ENCODE results near the gene KRTAP5-2.
"Not testable (repeated sequence)": the region's sequence is repeated elsewhere in the genome, so short reads cannot be mapped to it uniquely, and the experiment has no call there.

Gene KRTAP5-2

DNA sequence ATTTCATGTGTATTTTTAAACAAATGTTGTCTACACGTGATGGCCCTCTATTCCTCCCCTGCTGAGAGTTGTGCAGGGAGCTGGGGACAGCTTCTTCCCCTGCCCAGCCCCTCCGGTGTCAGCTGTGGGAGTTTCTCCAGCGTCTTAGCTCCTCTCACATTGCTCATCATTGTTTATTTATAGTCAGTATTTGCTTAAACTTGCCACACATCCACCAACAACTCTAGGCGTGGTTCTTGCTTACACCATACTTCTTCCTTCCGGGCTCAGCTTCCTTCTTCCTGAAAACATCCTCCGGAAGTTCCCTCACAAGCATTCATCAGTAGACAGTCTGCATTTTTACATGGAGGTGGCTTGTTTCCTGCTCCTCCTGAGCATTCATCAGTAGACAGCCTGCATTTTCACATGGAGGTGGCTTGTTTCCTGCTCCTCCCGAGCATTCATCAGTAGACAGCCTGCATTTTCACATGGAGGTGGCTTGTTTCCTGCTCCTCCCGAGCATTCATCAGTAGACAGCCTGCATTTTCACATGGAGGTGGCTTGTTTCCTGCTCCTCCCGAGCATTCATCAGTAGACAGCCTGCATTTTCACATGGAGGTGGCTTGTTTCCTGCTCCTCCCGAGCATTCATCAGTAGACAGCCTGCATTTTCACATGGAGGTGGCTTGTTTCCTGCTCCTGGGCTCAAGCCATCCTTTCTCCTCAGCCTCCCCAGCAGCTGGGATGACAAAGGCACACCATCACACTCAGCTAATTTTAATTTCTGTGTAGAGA lies 8.7 kb downstream of the KRTAP5-2 start:
- not testable (repeated sequence) for DNase-seq

DNA sequence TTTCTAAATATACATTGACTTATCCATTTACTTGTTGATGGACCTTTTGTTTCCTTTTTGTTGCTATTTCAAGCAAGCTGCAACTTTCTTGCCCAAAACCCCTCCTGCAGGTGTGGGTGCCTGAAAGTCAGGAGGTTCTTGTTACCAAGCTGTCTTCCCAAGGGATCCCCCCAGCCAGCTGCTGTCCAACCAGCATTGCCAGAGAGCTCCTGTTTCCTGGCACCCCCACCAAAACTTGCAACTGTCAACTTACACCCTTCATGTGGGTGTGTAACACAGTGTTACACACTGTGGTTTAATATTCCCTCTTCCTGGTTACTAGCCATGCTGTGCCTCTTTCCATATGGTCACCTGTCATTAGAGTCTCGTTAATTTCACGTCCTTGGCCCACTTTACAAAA lies 11.4 kb downstream of the KRTAP5-2 start:
- no peak for DNase-seq

DNA sequence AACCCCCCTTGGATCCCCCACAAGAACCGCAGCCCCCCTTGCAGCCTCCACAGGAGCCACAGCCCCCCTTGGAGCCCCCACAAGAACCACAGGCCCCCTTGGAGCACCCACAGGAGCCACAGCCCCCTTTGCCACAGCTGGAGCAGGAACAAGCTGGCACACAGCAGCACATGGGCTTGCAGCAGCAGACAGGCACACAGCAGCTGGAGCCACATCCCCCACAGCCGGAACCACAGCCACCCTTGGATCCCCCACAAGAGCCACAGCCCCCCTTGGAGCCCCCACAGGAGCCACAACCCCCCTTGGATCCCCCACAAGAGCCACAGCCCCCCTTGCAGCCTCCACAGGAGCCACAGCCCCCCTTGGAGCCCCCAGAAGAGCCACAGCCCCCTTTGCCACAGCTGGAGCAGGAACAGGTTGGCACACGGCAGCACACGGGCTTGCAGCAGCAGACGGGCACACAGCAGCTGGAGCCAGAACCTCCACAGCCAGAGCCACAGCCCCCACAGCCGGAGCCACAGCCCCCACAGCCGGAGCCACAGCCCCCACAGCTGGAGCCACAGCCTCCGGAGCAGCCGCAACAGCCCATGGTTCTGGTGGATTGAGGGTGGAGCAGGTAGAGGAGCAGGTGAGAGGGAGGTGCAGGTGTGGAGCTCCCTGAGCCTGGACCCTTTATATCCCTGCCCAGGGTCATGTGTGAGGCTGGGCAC lies 13.3 kb downstream of the KRTAP5-2 start, which contains the start of gene KRTAP5-1:
TSS of gene KRTAP5-1 (minus strand) at position 623 of the 710 bp plus-strand sequence. CDS start at position 589, 34 bp downstream.
- DNase-seq: not testable (repeated sequence)

DNA sequence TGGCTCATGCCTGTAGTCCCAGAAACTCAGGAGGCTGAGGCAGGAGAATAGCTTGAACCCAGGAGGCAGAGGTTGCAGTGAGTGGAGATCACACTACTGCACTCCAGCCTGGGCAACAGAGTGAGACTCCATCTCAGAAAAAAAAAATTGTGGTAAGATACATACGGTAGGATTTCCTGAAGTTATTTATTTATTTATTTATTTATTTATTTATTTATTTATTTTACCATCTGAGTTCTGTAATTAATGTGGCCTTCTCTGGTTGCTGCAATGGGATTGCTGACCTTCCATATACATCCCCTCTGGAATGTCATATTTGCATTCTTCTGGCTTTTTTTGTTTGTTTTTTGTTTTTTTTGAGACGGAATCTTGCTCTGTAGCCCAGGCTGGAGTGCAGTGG lies 15.2 kb downstream of the KRTAP5-2 start:
- DNase-seq: not testable (repeated sequence)

DNA sequence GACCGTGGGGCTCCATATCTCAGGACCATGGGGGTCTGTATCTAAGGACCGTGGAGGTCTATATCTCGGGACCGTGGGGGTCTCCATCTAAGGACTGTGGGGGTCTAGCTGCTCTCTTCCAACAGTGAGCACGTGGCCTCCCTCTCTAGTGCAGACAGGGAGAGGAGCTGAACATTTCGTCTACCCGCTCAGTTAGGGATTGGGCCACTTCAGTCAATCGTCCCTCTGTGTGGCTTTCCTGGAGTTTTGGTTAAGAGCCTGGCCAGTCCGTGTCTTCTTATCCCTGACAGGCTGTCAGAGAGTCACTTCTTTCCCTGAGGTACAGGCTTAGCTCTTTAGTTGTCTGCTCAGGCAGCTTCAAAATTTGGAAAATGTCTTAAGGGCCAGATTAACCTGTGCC lies 16.1 kb downstream of the KRTAP5-2 start:
- DNase-seq: no peak

DNA sequence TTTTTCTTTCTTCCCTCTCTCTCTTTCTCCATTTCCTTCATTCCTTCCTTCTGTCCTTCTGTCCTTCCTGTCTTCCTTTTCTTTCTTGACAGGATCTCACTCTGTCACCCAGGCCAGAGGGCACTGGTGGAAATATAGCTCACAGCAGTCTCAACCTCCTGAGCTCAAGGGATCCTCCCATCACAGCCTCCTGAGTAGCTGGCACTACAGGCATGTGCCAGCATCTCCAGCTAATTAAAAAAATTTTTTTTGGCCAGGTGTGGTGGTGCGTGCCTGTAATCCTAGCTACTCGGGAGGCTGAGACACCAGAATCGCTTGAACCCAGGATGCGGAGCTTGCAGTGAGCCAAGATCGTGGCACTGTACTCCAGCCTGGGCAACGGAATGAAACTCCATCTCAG lies 21.3 kb downstream of the KRTAP5-2 start:
- no peak for DNase-seq

DNA sequence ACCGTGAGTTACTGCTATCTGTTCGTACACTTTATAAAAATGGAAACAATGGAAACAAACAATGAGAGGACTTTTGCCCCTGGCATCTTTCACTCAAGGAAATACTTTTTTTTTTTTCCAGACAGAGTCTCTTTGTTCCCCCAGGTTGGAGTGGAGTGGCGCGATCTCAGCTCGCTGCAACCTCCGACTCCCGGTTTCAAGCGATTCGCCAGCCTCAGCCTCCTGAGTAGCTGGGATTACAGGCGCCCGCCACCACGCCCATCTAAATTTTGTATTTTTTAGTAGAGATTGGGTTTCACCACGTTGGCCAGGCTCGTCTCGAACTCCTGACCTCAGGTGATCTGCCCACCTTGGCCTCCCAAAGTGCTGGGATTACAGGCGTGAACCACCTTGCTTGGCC lies 22.3 kb downstream of the KRTAP5-2 start:
- DNase-seq: not testable (repeated sequence)

DNA sequence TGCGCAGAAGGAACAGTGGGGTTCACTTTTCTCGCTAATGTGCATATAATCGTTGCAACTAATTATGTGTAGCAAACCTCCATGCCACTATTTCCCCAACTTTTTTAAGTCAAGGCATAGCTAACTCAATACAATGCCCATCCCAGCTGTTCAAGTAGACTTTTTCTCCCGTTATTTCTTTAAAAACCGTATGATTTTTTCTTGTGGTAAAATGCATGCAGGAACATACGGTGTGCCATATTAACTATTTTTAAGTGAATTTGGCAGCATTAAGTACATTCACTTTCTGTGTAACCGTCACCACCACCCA lies 23.2 kb downstream of the KRTAP5-2 start:
- no peak for DNase-seq

DNA sequence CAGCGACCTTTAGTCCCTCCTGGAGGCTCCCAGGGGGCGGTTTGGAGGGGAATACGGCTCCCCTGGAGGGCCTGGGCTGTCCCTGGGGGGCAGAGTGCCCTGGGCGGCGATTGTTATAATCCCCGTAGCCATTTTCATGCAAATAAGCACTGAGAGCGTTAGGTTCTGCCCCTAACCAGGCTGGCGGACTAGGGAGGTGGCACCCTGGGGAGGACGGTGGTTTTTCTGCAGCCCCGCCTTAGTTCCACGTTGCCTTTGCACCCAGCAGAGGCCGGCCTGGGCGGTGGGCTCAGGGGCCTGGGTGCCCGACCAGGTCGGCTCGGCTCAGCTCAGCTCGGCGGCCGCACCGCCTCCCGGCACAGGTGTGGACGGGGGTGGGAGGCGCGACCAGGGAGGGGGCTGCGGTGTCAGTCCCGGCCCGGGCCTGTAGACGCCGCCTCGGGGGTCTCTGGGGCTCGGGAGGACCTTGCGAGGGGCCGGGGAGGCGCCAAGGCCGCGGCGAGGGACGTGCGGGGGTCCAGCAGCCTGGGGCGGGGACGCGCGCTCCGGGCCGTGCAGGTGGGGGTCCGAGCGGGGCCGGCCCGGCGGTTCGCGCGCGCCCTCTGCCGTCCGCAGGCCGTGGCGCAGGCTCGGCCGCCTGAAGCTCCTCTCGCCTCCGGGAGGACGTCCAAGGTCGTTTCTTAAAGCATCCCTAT lies 23.7 kb downstream of the KRTAP5-2 start:
- no peak for DNase-seq

DNA sequence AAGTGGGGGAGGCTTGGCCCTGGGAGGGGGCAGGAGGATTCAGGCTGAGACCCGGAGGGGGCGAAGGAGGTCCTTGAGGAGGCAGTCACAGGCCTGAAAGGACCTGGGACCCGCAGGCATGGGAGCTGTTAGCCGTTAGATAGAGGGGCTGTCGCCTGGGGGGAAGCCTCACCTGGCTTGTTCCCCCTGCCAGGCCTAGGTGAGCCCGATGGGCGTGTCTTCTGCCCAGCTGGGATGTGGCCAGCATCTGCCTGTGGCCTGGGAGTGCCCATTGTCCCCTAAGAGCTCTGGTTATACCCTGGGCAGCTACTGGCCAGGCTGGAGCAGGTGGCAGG lies 24.2 kb downstream of the KRTAP5-2 start:
- DNase-seq: no peak

DNA sequence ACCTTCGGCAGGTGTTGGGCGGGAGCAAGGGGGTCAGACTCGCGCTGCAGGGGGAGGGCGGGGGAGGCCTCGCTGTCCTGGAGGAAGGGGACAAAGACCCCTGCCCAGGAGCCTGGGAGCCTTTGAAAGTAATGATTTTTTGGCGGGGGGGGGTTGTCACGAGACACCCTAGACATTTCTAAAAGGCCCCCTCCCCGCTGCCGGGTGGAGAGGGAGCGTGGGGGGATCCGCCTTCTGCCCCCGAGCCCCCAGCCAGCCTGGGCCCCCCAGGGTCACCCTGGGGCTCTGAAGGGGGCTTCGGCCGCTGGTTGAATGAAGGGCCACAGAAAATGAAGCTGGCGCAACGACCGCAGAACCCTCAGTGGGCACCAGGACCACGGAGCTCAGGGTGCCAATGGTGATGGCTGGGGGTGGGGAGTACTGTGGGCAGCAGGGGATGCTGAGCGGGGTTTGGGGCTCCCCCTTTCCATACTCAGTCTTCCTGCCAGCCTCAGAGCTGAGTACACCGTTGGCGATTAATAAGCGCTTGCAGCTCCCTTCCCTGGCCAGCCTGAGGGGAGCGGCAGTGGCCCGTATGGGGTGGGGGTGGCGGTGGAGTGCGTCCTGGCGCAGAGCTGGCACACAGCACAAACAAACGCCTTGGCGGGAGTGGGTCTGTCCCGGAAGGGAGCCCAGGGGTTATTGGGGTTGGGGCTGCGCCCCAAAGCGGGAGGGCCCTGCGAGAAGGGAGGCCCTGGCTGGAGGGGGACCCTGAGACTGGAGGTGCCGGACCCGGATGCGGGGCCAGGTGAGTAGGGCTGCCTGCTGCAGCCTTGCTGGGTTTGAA lies 24.8 kb downstream of the KRTAP5-2 start:
- DNase-seq: no peak

DNA sequence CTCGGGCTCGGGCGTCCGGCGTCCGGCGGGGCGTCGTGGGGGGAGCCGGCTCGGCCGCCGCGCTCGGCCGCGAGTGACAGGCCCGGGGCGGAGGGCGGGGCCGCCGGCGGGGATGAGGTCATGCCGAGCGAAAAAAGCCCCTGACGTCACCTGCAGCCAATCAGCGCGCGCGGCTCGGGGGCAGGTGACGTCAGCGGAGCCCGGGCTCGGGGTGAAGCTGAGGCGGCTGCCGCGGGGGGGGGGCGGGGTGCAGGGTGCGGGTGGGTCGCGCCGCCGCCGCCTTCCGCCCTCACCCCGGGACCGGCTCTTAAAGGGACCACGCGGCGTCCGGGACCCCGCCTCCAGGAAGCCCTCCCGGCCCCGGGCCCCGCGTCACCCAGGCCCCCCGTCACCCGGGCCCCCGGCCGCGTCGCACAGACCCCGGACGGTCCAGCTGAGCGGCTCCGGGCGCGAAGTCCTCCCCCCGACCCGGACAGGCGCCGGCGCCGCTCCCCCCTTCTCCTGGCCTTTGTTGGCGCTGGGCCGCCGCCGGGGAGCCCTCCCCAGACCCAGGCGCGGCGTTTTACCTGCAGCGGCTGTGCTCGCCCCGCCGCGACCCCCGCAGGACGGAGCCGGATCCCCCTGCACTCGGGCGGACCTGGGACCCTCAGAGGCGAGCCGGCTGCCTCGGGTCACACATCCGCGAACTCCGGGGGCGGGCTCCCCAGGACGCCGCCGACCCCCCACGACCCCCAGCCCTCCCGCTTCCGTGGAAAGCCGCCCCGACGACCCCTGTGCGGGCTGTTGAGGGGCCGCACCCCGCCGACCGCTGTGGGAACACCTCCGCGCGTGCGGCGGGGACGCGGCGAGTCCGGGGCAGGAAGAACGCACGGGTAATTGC lies 25.7 kb downstream of the KRTAP5-2 start, which contains the start of gene DUSP8:
TSS of gene DUSP8 (minus strand) at position 75 of the 880 bp plus-strand sequence. CDS start 6,445 bp downstream, outside the sequence.
- peak; percentile 91 for DNase-seq

DNA sequence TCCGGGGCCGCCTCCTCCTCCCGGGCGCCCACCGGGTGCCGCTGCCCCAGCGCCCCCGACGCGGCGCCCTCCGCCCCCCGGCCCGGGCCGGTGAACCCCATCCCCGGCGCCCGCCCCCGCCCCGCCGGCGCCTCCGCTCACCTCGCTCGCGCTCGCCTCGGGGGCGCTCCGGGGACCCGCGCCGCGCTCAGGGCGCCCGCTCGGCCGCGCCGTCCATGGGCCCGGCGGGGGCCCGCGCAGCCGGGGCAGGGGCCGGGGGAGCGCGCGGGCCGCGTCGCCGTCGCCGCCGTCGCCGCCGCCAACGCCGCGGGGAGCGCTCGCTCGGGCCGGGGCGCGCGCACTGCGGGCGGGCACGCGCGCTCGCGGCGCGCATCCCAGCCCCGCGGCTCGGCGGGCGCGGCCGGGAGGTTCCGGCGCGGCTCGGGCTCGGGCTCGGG lies 26.3 kb downstream of the KRTAP5-2 start:
- no peak for DNase-seq

DNA sequence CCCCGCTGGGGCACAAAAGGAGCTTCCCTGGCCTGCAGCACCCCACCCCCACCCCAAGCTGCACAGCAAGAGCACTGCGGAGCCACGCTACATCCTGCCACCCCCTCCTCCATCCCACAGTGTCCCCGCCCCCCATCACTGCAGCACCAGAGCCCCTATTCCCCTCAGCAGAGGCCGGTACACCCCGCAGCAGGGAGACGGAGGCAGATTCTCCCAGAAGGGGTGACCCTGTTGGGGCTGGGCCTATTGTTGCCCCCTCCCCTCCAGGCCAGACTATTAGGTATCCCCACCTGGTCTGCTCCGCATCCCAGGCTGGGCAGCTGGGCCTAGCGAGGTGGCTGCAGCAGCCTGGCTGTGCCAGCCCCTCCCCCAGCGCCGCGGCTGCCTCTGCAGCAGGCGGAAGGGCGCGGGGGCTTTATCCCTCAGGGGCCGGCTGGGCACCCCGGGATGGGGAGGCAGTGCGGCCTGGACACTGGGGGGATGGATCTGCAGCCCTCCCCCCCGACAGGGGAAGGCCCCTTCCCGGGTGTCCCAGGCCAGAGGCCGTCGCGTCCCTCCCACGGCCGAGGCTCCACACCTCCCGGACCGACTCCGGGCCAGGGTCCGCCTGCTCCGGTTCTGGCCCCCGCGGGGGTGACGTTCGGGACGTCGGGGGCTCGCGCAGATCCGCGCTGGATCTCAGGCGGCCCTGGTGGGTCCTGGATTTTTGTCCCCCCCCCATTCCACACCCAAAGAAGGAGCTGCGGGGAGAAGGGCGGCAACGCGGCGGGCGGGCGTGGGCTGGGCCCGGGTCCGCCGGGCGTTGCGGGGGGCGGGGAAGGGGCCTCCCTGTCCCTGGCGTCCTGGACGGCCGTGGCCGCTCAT lies 27.0 kb downstream of the KRTAP5-2 start:
- DNase-seq: no peak

DNA sequence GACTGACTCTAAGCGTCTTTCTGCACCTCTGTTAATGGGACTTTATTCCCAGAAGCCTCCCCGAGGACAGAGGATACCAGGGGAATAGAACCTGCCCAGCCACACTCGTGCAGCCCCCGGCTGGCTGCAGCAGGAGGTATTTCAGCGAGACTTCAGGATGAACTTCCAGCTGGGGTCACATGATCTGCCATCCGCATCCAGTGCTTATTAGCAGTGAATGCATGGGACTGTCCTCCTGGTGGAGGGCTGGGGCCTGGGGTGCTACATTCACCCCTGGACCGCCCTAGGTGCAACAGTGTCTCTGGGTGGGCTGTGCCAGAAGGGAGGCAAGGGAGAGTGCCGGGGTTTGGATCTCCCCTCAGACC lies 27.6 kb downstream of the KRTAP5-2 start:
- DNase-seq: no peak

DNA sequence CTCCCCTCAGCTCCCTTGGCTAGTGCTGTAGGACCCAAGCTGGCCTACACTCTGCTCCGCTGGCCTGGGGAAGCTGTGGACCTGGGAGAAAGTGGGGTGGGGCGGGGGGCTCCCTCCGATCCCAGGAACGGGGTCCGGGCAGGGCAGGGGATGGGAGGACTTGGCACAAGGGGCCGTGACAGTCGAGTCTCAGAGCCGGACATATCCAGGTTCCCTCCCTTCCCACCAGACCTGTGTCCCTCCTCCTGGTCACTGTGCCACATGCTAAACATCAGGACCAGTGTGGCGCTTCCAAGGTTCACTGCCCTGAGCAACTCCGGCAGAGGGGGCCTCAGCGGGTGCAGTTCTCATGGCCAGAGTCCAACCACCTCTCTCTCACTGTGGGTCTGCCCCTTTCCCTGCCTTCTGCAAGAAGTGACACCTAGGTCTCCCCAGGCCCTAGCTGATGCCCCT lies 28.1 kb downstream of the KRTAP5-2 start:
- DNase-seq: no peak

DNA sequence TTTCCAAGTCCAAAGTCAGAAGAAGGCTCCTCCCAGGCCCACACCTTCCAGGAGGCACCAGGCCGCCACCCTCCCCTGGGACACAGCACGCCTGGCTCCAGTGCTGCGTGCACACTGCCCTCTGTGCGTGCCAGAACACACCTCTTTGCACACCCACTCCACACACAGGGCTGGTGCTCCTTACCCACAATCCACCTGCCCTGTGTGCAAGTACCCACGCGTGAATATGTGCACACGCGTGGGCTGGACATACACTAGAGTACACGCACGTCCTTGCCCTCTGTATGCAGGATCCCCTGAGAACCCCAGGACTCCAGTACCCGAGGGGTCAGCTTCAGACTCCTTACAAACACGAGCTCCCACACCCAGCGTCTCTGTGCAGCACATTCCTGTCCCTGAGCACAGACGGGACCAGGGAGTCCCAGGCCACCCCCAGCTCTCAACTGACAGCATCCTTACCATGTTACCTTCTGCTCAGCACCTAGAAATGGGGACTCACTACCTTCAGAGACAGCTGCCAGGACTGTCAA lies 28.8 kb downstream of the KRTAP5-2 start:
- no peak for DNase-seq

DNA sequence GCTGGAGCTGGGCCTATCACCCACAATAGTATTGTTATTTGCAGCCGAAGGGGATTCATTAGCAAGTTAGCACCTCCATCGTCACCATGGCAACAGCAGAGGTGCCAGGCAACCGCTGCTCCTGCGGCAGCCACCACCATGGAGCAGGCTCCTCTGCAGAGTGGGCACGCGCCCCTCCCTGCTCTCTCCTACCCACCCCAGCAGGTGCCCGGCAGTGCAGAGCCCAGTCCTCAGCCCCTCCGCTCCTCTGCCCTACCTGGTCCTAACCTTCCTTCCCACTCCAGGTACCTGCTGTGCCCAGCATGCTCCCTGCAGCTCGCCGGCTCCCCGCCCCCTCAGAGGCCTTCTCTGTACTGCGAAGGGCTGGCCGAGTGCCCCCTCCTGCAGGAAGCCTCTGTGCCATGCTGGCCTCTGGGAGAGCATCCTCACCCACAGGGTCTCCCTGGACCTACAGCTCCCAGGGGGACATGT lies 29.6 kb downstream of the KRTAP5-2 start:
- DNase-seq: no peak

DNA sequence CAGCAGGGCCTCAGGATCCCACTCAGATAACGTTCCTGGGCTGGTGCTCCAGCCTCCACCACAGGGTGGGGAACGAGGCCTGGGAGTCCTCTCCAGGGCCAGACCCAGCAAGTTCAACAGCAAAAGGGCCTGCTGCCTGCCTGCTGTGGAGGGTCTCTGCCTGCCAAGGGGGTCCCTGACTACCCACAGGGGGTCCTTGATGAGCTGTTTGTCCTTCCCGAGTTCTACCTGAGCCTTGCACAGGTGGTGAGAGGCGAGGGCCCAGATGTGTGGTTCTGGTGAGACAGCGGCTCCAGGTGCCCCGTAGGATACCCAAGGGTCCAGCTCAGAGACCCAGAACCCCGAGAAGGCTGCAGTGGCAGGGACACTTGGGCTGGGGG lies 30.4 kb downstream of the KRTAP5-2 start:
- DNase-seq: no peak

DNA sequence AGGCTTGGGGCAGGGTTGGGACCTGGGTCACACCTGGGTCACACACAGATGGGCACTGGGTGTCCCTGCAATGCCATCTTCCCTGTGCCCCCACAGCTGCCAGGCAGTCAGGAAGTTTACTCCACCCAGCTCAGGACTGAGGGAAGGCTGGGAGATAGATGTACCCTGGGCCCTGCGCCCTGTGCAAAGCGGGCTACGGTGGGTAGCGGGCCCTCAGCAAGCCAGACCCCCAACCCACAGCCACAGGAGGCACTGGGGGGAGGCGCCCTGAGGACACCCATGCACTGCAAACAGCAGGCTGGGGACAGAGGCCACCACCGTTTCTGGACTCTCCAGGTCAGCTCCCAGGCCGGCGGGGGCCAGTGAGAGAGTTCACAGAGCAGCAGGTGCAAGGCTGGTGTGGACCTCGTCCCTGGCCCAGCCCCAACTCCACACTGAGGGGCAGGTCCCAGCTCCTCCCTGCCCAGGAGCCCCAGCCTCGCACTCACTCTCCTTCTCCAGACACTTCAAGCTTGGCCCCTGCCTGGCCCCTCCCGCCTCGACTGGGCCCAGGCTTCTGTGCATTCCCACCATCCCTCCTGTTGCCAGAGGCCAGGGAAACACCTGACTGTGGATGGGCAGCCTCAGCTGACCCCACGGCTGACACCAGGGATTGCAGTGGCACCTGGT lies 30.9 kb downstream of the KRTAP5-2 start:
- DNase-seq: no peak

Measured in femur (tissue), 1 donor.